ENCODE results near the gene TBCCD1. TPM values are rescaled to one million over a fixed set of nuclear protein-coding genes. Genes with fewer than 3 reads are reported as not detected.

Gene TBCCD1
- total RNA-seq, 1 donor from 2014 or later = 8.7 TPM

- H3K27me3 Mint-ChIP-seq (ENCODE audit: low read depth, unreplicated experiment) = peaks cover 44% of the 10 kb centered on the region
- H3K9me3 ChIP-seq (ENCODE audit: insufficient read depth, low read depth, low read length) = peaks cover 4% of the 10 kb centered on the region
- TF ChIP-seq EZH2 (IDR thresholded peaks at IDR 0.05; ENCODE audit: insufficient read depth, low read length) (no peak), CTCF (IDR thresholded peaks at IDR 0.05; ENCODE audit: insufficient read depth, low read depth, low read length) (no peak)
- DNase-seq (ENCODE audit: low read depth) (no peak), FAIRE-seq (no peak)
- peaks cover 3% of the 10 kb centered on the region for H3K4me1 Mint-ChIP-seq (ENCODE audit: low read depth, unreplicated experiment)
- H3K27me3 ChIP-seq (ENCODE audit: insufficient read depth, low read length) = peaks cover 20% of the 10 kb centered on the region
- no peak overlapping the region for H3K9ac ChIP-seq (ENCODE audit: low read length)
- no peaks in the 10 kb centered on the region for H4K20me1 ChIP-seq (ENCODE audit: insufficient read depth, low read length)
- peaks cover 2% of the 10 kb centered on the region for H3K9me3 Mint-ChIP-seq (ENCODE audit: unreplicated experiment)
- no peak overlapping the region for H3K4me3 Mint-ChIP-seq (ENCODE audit: unreplicated experiment)
- H3K27ac ChIP-seq (ENCODE audit: low read depth, low read length) = no peak overlapping the region
- peaks cover 3% of the 10 kb centered on the region for H3K36me3 Mint-ChIP-seq (ENCODE audit: low read depth, unreplicated experiment)
- no peaks in the 10 kb centered on the region for H3K4me1 ChIP-seq (ENCODE audit: insufficient read depth, low read length)
- no peak overlapping the region for H3K27ac Mint-ChIP-seq (ENCODE audit: unreplicated experiment)
- H3K79me2 ChIP-seq (ENCODE audit: insufficient read depth, low read length) = no peaks in the 10 kb centered on the region
- H3K4me3 ChIP-seq (ENCODE audit: insufficient read depth, low read depth, low read length) = no peak overlapping the region
- H3K4me2 ChIP-seq (ENCODE audit: low read length) = no peak overlapping the region
- H3K36me3 ChIP-seq (ENCODE audit: insufficient read depth, low read length) = no peaks in the 10 kb centered on the region
- no peak overlapping the region for H2AFZ ChIP-seq (ENCODE audit: low read depth, low read length)
Observed at GRCh38 chr3:186519021-186519658, 48.0 kb downstream of the TBCCD1 start.

- H3K79me2 ChIP-seq (ENCODE audit: insufficient read depth, low read length) = no peaks in the 10 kb centered on the region
- H3K4me1 ChIP-seq (ENCODE audit: insufficient read depth, low read length) = no peaks in the 10 kb centered on the region
- no peaks in the 10 kb centered on the region for H3K36me3 ChIP-seq (ENCODE audit: insufficient read depth, low read length)
- H3K4me3 Mint-ChIP-seq (ENCODE audit: unreplicated experiment) = no peak overlapping the region
- peaks cover 2% of the 10 kb centered on the region for H3K36me3 Mint-ChIP-seq (ENCODE audit: low read depth, unreplicated experiment)
- H3K9me3 ChIP-seq (ENCODE audit: insufficient read depth, low read depth, low read length) = peaks cover 4% of the 10 kb centered on the region
- no peak overlapping the region for H2AFZ ChIP-seq (ENCODE audit: low read depth, low read length)
- H3K27ac ChIP-seq (ENCODE audit: low read depth, low read length) = no peak overlapping the region
- no peak overlapping the region for H3K4me3 ChIP-seq (ENCODE audit: insufficient read depth, low read depth, low read length)
- H4K20me1 ChIP-seq (ENCODE audit: insufficient read depth, low read length) = no peaks in the 10 kb centered on the region
- no peak overlapping the region for H3K9ac ChIP-seq (ENCODE audit: low read length)
- H3K4me2 ChIP-seq (ENCODE audit: low read length) = no peak overlapping the region
- H3K27ac Mint-ChIP-seq (ENCODE audit: unreplicated experiment) = no peak overlapping the region
- peaks cover 2% of the 10 kb centered on the region for H3K9me3 Mint-ChIP-seq (ENCODE audit: unreplicated experiment)
- no peak for DNase-seq (ENCODE audit: low read depth)
- H3K27me3 Mint-ChIP-seq (ENCODE audit: low read depth, unreplicated experiment) = peaks cover 49% of the 10 kb centered on the region
- H3K4me1 Mint-ChIP-seq (ENCODE audit: low read depth, unreplicated experiment) = peaks cover 3% of the 10 kb centered on the region
- peaks cover 25% of the 10 kb centered on the region for H3K27me3 ChIP-seq (ENCODE audit: insufficient read depth, low read length)
- FAIRE-seq = no peak
- no peak for TF ChIP-seq CTCF (IDR thresholded peaks at IDR 0.05; ENCODE audit: insufficient read depth, low read depth, low read length)
- no peak for TF ChIP-seq EZH2 (IDR thresholded peaks at IDR 0.05; ENCODE audit: insufficient read depth, low read length)
Observed at GRCh38 chr3:186517218-186517617, 49.9 kb downstream of the TBCCD1 start.

- FAIRE-seq (no peak), DNase-seq (ENCODE audit: low read depth) (no peak)
- Mint-ChIP-seq H3K27ac (ENCODE audit: unreplicated experiment) (no peak overlapping the region), H3K9me3 (ENCODE audit: unreplicated experiment) (peaks cover 2% of the 10 kb centered on the region), H3K4me1 (ENCODE audit: low read depth, unreplicated experiment) (peaks cover 3% of the 10 kb centered on the region), H3K4me3 (ENCODE audit: unreplicated experiment) (no peak overlapping the region), H3K36me3 (ENCODE audit: low read depth, unreplicated experiment) (peaks cover 2% of the 10 kb centered on the region), H3K27me3 (ENCODE audit: low read depth, unreplicated experiment) (peaks cover 53% of the 10 kb centered on the region)
- Histone ChIP-seq H3K4me2 (ENCODE audit: low read length) (no peak overlapping the region), H3K36me3 (ENCODE audit: insufficient read depth, low read length) (no peaks in the 10 kb centered on the region), H3K79me2 (ENCODE audit: insufficient read depth, low read length) (no peaks in the 10 kb centered on the region), H3K4me3 (ENCODE audit: insufficient read depth, low read depth, low read length) (no peak overlapping the region), H3K4me1 (ENCODE audit: insufficient read depth, low read length) (no peaks in the 10 kb centered on the region), H3K27me3 (ENCODE audit: insufficient read depth, low read length) (peaks cover 25% of the 10 kb centered on the region), H2AFZ (ENCODE audit: low read depth, low read length) (no peak overlapping the region), H4K20me1 (ENCODE audit: insufficient read depth, low read length) (no peaks in the 10 kb centered on the region), H3K27ac (ENCODE audit: low read depth, low read length) (no peak overlapping the region), H3K9me3 (ENCODE audit: insufficient read depth, low read depth, low read length) (peaks cover 4% of the 10 kb centered on the region), H3K9ac (ENCODE audit: low read length) (no peak overlapping the region)
- TF ChIP-seq CTCF (IDR thresholded peaks at IDR 0.05; ENCODE audit: insufficient read depth, low read depth, low read length) (no peak), EZH2 (IDR thresholded peaks at IDR 0.05; ENCODE audit: insufficient read depth, low read length) (no peak)
Observed at GRCh38 chr3:186516646-186517045, 50.5 kb downstream of the TBCCD1 start.
